Measurements from ENCODE around the gene N4BP2.
A peak's percentile ranks its signal among the peaks of the same experiment; 100 is the strongest.

DNA sequence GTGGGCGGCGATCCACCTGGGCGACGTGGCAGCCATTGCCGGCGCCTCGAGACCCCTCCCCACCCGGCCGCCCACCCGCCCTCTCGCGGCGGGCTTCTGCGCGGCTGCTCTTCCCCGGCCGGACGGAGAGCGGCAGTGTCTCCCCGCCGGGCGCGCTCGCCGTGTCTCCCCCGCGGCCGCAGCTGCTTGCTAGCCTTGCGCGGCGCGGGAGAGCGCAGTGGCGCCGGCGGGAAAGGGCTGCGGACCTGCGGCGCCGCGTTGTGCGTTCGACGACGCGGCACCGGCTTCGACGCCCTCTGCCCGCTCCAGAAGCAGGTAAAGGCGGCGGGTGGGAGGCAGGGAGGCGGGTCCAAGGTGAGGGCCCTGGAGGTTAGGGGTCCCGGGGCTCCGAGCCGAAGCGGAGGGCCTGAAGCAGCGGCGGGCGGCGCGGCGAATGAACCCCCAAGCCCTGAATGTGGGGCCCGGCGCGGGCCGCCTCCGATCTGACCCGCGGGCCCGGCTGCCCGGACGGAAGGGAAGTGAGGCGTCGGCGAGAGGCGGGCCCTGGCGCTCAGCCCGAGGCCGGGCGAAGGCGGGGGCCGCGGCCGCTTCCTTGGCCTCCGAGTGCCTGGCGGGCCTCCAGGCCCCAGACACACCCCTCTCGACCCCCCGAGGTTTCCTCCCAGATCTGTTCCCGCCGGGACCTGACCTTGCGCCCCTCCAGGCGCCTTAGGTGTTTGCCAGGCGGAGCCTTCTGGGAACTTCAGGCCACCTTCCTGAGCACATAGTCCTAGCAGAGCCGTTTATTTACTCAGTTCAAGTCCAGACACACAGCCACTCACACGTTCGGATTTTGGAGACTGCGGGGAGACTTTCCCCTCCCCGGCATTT lies at the start of gene N4BP2:
- TF ChIP-seq POLR2A (IDR thresholded peaks at IDR 0.05; ENCODE audit: low read depth, low read length) (peak; percentile 49; the same call in 1 of the 2 replicates), POLR2AphosphoS5 (IDR thresholded peaks at IDR 0.05; ENCODE audit: low read depth, low read length) (no peak)

Measured in GM12892 (cell line).